ENCODE measurements around the gene ZNF185. TPM values are rescaled to one million over a fixed set of nuclear protein-coding genes. Genes with fewer than 3 reads are reported as not detected.

ZNF185 gene
- total and polyA plus RNA-seq, 9 of the 15 experiments (the other 6 are each of a cell fraction or from before 2014, with no cell fraction given): 0.08 to 1.1 (median 0.22) TPM

DNA sequence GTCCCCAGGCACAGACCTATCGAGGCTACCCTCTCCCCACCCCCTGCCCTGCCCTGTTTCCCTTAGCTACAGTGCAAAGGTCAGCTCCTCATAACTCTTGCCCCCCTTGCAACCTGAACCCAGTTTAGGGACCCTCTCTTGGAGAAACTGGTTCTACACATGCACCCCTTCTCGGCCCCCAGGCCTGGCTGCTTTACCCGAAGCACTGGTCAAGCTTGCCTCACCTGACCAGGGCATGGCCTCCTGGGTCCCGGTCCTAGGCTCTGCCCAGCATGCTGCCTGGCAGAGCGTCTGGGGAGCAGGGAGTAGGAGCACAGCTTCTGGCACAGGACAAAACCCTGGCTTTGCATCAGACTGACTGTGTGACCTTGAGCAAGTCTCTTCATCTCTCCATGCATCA lies 28.0 kb downstream of the ZNF185 start:
- no peak overlapping the region for H3K4me2 ChIP-seq (ENCODE audit: insufficient read depth, low read length)
- intact Hi-C loops (cut with micrococcal nuclease): no loop called here
- 40% methylated on average over 2 of the region's 5 CpGs for WGBS (ENCODE audit: insufficient coverage, low coverage, missing lambda C conversion rate)

More for the DNA sequence above, 28.0 kb downstream of the ZNF185 start:
- FAIRE-seq: no peak
- TF ChIP-seq KLF6 (CRISPR knock-in tag; IDR thresholded peaks at IDR 0.05; ENCODE audit: borderline replicate concordance): no peak
- no peak for TF ChIP-seq ZNF280A (IDR thresholded peaks at IDR 0.05; ENCODE audit: low read depth, partially characterized antibody)
- TF ChIP-seq BRD4 (IDR thresholded peaks at IDR 0.05): no peak
- TF ChIP-seq DNMT1 (IDR thresholded peaks at IDR 0.05): no peak
- TF ChIP-seq HDGF (IDR thresholded peaks at IDR 0.05): no peak
- TF ChIP-seq ILK (tag; IDR thresholded peaks at IDR 0.05; ENCODE audit: borderline replicate concordance, low read depth): no peak
- TF ChIP-seq RBM15 (IDR thresholded peaks at IDR 0.05; ENCODE audit: insufficient read depth, low read length): no peak
- H3K4me1 ChIP-seq (replicated peaks in 1 of 2; ENCODE audit: control insufficient read depth in 2 of 2, insufficient read depth in 2 of 2, low read length in 2 of 2): no peaks in the 10 kb centered on the region; a peak in 3 of 5 replicates
- no peaks in the 10 kb centered on the region for H3K9me3 ChIP-seq (replicated peaks; ENCODE audit: control insufficient read depth, insufficient read depth, low read depth, low read length)
- H3K27ac ChIP-seq (ENCODE audit: extremely low read depth, low read depth, low read length): no peak overlapping the region
- BruUV-seq (replicated peaks): no TSS peak
- H3K9ac ChIP-seq (ENCODE audit: insufficient read depth in 1 of 2, low read depth in 2 of 2, low read length in 2 of 2): no peak overlapping the region
- no peaks in the 10 kb centered on the region for H3K79me2 ChIP-seq (ENCODE audit: control insufficient read depth, insufficient read depth, low read length)
- 0 out of 2 replicates have a peak, but pooled peaks cover 3% of the 10 kb centered on the region for H4K20me1 ChIP-seq (replicated peaks; ENCODE audit: control insufficient read depth, insufficient read depth, low read length)
- peaks cover 0 to 40% of the 10 kb centered on the region in 2 experiments; a peak in 3 of 5 replicates for H3K27me3 ChIP-seq (ENCODE audit: control insufficient read depth in 2 of 2, insufficient read depth in 2 of 2, low read length in 2 of 2)
- H2AFZ ChIP-seq (ENCODE audit: low read depth, low read length): no peak overlapping the region
- no peak overlapping the region for H3K4me3 ChIP-seq
- in situ Hi-C loops (cut with MboI): no loop called here
- ATAC-seq: no peak
- no peak for DNase-seq (ENCODE audit: extremely low read depth in 1 of 4, low spot score in 3 of 4)
- H3K36me3 ChIP-seq (ENCODE audit: control insufficient read depth, insufficient read depth, low read length): no peaks in the 10 kb centered on the region
- ChIA-PET POLR2A (interaction anchor here (0.6 to 0.7 kb wide), 2 partner anchors 11 to 849 kb away, joined by 3 read pairs; no protein-coding TSS in a partner anchor), CTCF (ENCODE audit: low intra/inter-chr PET ratio) (interaction anchor here (1.3 kb wide), 1 partner anchor 21 kb away, joined by 3 read pairs; no protein-coding TSS in a partner anchor)
- no peaks in the 10 kb centered on the region for H3K9me1 ChIP-seq (ENCODE audit: control insufficient read depth, insufficient read depth, low read length)
